HG03520 (cell line): ENCODE measurements around the gene ACTR3.
"Not testable (repeated sequence)": the region's sequence is repeated elsewhere in the genome, so short reads cannot be mapped to it uniquely, and the experiment has no call there.

Experiments
- ATAC-seq: cut with Tn5 transposase; IDR thresholded peaks from one replicate; pipeline ENCODE4 v1.9.1; 2021; ENCODE audit warnings: mild to moderate bottlenecking, moderate library complexity; ENCODE audit not compliant: unreplicated experiment

ACTR3 gene

DNA sequence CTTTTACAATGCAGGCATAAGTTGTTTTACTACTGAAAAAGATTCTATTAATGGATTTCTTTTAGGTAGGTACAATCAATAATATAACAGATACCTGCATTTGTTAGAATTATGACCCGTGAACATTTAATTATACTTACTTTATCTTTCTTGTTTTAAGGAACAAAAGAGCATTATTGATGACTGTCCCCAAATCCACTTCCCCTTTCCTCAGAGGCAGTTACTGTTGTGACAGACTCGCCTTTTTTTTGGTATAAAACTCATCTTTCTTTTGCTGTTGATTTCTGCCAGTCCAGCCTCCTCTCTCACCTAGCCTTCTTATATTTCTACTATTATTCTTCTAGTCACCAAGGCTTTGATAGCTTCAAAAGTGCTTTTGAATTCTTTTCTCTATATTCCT, 12.1 kb downstream of the ACTR3 start:
- ATAC-seq = no peak

DNA sequence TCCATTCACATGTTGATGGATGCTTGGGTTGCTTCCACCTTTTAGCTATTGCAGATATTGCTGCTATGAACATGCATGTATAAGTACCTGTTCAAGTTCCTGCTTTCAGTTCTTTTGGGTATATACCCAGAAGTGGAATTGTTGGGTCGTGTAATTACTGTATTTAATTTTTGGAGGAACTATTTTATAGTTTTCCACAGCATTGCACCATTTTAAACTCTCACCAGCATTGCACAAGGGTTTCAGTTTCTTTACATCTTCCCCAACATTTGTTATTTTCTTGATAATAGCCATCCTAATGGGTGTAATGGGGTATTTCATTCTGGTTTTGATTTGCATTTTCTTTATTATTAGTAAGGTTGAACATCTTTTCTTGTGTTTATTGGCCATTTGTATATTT, 16.0 kb downstream of the ACTR3 start:
- ATAC-seq = no peak

GRCh38 chr2:113906647-113907046, 16.8 kb downstream of the ACTR3 start:
- ATAC-seq = no peak

DNA sequence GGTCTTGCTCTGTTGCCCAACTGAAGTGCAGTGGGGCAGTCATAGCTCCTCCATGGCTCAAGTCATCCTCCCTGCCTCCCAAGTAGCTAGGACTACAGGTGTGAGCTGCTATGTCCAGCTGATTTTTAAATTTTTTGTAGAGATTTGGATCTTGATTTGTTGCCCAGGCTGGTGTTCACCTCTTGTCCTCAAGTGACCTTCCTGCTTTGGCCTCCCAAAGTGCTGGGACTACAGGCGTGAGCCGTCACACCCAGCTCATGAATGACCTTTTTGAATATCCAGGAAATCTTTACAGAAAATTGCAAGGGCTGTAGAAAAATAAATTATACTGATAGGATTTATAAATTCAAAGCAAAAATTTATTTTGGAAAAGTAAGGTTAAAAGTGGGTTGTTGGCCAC, 17.4 kb downstream of the ACTR3 start:
- ATAC-seq = no peak

GRCh38 chr2:113910110-113910717, 20.3 kb downstream of the ACTR3 start:
- no peak for ATAC-seq

DNA sequence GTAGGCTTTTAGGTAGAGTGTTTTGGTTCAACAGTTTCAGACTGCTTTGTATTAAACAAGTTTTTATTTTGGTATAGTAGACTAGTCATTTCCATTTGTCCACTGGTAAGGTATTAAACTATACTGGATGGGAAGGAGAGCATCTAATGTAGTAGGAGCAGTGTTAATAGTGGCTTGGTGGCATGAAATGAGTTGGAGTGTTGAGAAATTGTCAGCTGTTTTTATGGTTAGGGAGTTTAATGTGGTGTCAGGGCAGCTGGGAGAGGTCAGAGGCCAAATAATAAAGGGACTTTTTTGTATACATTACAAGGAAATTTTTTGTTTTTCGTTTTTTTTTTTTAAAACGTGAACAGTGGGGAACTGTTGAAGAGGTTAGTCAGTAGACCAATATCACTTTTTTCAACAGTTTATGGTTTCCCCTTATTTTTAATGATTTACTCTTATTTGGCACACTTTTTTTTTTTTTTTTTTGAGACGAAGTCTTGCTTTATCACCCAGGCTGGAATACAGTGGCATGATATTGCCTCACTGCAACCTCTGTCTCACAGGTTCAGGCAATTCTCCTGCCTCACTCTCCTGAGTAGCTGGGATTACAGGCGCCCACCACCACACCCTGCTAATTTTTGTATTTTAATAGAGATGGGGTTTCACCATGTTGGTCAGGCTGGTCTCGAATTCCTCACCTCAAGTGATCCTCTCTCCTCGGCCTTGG, 21.2 kb downstream of the ACTR3 start:
- no peak for ATAC-seq

GRCh38 chr2:113915082-113915819, 25.4 kb downstream of the ACTR3 start:
- ATAC-seq = no peak

GRCh38 chr2:113918229-113918628, 28.3 kb downstream of the ACTR3 start:
- ATAC-seq = no peak

DNA sequence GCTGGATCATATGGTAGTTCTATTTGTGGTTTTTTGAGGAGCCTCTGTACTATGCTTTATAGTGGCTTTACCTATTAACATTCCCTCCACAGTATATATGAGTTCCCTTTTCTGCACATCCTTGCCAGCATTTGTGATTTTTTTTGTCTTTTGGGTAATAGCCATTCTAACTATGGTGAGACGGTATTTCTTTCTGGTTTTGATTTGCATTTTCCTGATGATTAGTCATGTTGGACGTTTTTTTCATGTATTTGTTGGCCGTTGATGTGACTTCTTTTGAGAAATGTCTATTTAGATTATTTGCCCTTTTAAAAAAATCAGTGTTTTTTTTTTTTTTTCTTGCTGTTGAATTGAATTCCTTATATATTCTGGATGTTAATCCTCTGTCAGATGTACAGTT, 31.1 kb downstream of the ACTR3 start:
- no peak for ATAC-seq

GRCh38 chr2:113922335-113922734, 32.4 kb downstream of the ACTR3 start:
- ATAC-seq = no peak

GRCh38 chr2:113922784-113923183, 32.9 kb downstream of the ACTR3 start:
- ATAC-seq = no peak

- no peak for ATAC-seq
Observed at GRCh38 chr2:113925884-113926283, 36.0 kb downstream of the ACTR3 start.

DNA sequence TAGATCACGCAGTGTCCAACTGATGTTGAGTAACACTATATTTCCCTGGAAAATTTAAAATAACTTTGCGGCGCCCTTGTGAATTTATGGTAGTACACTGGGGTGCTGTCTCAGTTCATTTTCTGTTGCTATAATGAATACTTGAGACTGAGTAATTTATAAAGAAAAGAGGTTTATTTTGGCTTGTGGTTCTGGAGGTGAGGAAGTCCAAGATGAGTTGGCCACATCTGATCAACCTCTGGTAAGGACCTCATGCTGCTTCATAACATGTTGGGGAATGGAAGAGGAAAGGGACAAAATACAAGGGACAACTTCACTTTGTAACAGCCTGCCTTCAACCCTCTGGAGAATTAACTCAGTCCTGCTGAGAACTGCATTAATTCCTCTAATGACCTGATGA, 36.4 kb downstream of the ACTR3 start:
- no peak for ATAC-seq

DNA sequence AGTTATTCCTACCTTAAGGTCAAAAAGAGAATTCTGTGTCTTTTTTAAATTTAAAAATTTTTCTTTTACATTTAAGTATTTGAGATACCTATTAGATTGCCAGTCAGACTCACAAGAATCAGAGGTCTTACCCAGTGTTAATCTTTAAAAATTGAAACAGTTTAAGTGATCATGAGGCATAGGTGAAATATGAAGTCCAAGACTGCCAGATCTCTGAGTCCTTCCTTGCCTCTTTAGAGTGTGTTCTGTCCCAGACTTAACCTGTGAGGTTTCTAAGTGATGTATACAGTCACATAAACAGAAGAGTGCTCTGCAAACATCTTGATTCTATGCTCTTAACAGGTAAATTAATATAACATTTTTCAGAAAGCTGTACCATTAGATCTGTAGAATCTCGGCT, 40.6 kb downstream of the ACTR3 start:
- no peak for ATAC-seq

- ATAC-seq = no peak
Observed at GRCh38 chr2:113937501-113937900, 47.6 kb downstream of the ACTR3 start.

- no peak for ATAC-seq
Observed at GRCh38 chr2:113940891-113941290, 51.0 kb downstream of the ACTR3 start.

DNA sequence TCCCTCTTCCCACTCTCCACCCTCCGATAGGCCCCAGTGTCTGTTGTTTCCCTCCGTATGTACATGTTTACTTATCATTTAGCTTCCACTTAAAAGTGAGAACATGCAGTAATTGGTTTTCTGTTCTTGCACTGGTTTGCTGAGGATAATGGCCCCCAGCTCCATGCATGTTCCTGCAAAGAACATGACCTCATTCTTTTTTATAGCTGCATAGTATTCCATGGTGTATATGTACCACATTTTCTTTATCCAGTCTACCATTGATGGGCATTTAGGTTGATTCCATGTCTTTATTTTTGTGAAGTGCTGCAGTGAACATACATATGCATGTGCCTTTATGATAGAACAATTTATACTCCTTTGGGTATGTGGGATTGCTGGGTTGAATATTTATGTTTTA, 55.9 kb downstream of the ACTR3 start:
- not testable (repeated sequence) for ATAC-seq

DNA sequence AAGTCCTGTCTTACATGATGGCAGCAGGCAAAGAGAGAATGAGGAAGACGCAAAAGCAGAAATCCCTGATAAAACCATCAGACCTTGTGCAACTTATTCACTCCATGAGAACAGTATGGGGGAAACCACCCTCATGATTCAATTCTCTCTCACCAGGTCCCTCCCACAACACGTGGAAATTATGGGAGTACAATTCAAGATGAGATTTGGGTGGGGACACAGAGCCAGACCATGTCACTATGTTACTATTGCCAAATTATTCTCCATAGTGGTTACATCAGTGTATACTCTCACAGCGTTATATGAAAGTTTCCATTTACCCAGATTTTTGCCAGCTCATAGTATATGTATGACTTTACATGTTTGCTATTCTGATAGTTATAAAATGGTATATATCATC, 61.0 kb downstream of the ACTR3 start:
- not testable (repeated sequence) for ATAC-seq

DNA sequence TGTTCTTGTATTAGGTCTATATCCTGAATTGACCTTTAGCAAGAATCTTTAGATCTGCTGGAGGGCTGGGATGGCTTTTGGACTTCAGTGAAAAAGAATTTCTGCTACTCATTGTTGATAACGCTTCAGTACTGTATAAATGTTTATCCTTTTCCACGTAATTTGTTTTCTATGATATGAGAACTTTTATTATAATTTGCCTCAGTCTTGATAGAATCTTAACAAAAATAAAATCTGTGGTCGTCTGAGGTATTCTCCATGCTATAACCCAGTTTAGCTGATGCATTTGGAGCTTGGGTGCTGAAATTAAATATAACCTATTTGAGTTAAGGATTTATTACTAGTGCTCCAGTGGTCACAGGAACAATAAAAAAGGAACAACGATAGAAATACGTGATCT, 71.1 kb downstream of the ACTR3 start:
- no peak for ATAC-seq

- ATAC-seq = no peak
Observed at GRCh38 chr2:113962692-113963480, 73.0 kb downstream of the ACTR3 start.

GRCh38 chr2:113963965-113964364, 74.1 kb downstream of the ACTR3 start:
- ATAC-seq = no peak
